OCI-M1 (cell line): ENCODE results near the gene SLAIN1.
"Not testable (repeated sequence)": the region's sequence is repeated elsewhere in the genome, so short reads cannot be mapped to it uniquely, and the experiment has no call there.

Source experiments
- DNase-seq: peaks from one replicate; lab custom pipeline; 2025; lab: John Stamatoyannopoulos, UW

The SLAIN1 gene

DNA sequence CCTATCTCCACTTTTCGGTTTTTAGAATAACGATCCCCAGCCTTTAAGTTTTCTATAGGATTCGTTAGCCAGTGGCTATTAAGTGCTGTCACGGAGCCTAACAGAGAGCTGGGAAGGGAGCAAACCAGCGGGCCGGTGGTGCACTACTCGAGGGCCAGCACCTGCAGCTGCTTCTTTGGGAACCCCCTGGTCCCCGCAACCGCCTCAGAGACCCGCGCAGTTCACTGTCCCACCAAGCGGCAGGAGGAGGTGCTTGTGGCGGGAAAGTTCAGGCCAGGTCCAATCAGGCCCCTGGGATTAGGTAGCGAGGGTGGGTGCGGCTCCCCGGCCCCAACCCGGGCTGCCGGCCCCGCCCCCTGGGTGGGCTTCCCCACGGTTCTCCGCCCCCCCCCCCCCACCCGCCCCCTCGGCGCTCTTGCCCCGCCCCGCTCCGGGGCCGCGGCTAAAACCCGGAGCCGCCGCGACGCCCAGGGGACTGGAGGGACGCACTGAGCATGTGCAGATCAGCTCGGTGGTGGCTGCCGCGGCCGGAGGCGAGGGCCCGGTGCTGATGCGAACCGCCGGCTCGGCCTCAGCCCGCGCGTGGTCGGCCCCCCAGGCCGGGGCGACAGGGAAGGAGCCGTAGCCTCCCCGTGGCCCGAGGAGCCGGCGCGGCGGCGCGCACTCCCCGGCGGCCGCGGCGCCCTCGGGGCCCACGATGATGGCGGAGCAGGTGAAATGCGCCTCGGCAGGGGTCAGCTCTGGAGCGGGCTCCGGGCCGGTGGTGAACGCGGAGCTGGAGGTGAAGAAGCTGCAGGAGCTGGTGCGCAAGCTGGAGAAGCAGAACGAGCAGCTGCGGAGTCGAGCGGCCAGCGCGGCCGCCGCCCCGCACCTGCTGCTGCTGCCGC lies at the start of gene SLAIN1:
TSS of gene SLAIN1 (plus strand) at position 471 of the 887 bp plus-strand sequence. CDS start at position 698, 227 bp downstream.
- DNase-seq: peak; percentile 86

DNA sequence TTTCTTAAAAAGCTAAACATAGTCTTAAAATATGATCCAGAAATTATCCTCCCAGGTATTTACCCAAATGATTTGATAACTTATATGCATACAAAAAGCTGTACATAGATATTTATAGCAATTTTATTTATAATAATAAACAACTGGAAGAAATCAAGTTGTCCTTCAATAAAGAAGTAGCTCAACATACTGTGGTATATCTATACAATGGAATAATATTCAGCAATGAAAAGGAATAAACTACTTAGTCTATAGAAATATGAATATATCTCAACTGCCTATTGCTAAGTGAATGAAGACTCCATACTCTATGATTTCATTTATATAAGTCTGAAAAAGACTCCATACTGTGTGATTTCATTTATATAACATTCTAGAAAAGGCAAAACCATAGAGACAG lies 47.1 kb upstream of the SLAIN1 start:
- DNase-seq: no peak

DNA sequence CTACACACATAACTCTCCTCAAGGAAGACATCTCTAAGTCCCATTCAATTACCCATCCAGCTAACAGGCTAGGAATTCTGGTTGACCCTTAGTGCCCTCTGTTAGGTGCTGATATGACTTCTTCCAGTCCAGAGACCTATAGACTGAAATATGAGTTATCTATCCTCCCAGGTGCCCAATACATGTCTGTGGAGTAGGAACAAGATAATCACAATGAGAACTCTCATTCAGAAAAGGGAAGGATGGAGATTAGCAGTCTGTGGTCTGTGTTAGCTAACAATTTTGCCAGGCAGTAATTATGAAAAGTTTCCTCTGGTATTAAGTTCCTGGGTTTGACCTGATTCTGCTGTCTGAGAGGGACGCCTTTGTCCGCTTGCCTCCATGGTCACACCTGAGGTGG lies 44.2 kb upstream of the SLAIN1 start:
- peak; percentile 66 for DNase-seq

DNA sequence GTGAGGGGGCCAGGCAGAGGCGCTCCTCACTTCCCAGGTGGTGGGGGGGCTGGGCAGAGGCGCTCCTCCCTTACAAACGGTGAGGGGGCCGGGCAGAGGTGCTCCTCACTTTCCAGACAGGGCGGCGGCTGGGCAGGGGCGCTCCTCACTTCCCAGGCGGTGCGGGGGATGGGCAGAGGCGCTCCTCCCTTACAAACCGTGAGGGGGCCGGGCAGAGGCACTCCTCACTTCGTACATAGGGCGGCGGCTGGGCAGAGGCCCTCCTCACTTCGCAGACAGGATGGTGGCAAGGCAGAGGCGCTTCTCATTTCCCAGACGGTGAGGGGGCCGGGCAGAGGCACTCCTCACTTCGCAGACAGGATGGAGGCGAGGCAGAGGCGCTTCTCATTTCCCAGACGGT lies 37.5 kb upstream of the SLAIN1 start:
- DNase-seq: not testable (repeated sequence)

DNA sequence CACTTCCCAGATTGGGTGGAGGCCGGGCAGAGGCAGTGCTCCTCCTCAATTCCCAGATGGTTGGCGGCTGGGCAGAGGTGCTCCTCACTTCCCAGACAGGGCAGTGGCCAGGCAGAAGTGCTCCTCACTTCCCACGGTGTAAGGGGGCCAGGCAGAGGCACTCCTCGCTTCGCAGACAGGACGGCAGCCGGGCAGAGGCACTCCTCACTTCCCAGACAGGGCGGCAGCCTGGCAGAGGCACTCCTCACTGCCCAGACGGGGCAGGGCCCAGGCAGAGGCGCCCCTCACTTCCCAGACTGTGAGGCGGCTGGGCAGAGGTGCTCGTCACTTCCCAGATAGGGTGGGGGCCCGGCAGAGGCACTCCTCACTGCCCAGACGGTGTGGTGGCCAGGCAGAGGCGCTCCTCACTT lies 36.6 kb upstream of the SLAIN1 start:
- DNase-seq: no peak

DNA sequence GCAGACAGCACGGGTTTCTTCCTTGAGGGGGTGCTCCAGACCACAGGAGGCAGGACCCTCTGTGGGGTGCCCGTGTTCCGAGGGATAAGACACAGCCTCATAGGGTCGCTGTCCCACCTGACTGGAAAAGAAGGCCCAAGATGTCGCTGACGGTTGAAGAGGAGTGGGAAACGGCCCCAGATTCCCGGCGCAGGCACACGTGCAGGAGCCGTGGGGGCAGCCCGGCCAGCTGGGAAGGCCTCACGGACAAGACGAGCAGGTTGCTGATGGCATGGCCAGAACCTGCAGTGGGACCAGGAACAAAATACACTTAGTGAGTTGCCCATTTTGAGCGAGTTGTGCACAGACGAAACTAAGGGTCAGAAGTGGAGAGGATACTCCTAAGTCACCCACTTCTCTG lies 35.2 kb upstream of the SLAIN1 start:
- not testable (repeated sequence) for DNase-seq

DNA sequence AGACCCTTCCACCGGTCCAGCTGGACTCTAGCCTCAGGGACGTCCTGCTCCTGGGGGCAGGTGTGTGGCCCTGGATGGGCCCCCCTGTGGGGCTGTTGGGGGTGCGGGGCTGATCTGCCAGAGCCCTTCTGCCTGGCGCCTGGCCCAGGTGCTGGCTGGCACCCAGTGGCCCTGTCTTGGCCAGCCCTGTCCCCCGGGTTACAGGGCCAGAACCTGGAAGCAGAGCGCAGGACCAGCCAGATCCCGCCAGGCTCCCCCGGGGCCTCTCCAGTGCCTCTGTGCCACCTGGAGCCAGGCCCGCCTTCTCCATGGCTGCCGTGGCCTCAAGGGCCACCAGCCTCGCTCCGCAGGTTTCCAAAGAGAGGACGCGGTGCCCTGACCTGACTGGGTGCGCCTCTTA lies 34.7 kb upstream of the SLAIN1 start:
- not testable (repeated sequence) for DNase-seq

DNA sequence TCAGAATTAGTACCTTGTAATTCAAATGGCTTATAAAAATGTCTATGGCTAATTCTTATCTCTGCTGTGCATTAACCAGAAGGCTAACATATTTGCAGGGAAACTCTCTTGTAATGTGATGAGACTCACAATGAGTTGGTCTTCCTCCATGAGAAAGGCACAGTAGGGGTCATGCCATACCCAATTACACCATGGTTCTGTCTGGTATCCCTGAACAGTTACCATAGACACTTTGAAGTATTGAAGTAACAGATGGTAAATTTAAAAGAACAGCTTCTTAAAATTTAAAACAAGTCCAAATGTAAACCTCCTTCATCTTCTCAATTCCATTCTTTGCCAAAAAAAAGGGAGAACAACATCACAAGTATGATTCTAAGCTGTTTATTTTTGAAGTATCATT lies 22.6 kb upstream of the SLAIN1 start:
- DNase-seq: no peak

DNA sequence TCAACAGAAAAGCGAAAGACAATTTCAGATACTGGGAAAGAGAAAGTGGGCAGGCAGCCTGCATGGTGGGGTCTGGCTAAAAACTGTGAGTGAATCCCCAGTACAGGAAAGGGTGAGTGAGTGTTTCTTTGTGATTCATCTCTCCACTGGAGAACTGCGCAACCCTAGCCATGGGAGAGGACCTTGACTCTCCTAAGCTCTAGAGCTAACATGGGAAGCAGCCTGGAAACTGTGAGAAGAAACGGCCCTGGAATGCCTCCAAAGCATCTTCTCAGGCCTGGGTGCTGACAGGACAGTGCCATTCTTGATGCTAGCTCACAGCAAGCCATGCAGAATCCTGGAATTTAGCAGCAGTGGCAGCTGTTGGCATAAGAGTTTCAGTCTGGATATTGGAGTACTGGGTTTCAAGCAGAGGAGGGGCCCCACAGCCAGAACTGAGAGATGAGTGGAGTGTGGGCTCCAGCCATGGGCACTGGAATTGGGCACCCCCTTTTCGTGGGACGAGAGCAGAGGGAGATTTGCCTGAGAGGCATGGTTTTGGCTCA lies 18.7 kb upstream of the SLAIN1 start:
- DNase-seq: no peak

DNA sequence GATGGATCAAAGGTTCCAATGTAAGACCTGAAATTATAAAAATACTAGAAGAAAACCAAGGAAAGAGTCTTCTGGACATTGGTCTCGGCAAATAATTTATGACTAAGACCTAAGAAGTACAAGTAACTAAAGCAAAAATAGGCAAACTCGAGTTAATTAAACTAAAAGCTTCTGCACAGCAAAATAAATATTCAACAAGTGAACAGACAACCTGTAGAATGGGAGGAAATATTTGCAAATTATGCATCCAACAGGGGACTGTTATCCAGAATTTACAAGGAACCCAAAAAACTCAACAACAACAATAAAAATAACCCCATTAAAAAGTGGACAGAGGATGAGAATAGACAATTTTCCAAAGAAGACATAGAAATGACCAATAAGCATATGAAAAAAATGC lies 9.7 kb upstream of the SLAIN1 start:
- no peak for DNase-seq

DNA sequence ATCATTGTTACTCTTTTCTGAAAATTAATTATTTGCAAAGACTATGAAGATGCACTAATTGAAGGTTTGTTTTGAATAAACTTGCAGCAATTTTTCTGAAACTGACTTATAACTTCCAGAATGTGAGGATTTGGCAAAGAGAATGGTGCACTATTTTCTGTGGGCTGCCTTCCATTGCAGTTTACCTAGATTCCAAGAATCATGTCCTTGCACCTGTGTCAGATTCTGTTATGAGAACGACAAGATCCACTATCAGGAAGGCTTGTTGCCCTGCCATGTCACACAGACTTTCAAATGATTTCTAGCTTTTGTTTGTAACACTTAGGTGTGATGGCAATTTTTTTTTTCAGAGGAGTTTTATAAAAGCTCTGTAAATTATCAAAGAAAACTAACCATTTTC lies 5.6 kb upstream of the SLAIN1 start:
- no peak for DNase-seq

DNA sequence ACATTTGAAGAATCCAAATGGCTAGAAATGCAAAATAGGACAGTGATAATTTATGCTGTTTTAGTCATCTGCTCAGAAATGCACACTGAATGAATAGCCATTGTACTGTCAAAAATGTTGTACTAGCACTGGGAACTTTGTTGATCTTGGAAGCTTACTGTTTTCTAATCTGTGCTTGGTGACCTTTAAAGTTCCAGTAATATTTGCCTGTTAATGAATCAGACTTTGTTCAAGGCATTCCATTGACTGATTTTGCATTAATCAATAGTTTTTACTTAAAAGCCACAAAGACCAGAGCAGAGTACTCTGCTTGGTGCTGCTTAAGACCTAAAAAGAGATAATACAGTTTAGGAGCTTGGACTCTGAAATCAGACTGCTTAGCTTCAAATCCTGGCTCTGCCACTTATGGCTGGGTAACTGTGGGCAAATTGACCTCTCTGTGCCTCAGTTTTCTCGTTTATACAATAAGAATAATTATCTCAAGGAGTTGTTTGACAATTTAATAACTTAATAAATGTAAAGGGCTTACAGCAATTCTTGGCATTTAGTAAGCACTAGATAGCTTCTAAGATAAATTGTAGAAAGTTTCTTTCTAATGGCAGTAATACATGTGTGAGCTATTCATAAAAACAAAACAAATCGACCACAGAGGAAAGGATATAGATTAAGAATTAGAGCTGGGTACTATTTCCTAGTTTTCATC lies 4.6 kb upstream of the SLAIN1 start:
- DNase-seq: no peak

DNA sequence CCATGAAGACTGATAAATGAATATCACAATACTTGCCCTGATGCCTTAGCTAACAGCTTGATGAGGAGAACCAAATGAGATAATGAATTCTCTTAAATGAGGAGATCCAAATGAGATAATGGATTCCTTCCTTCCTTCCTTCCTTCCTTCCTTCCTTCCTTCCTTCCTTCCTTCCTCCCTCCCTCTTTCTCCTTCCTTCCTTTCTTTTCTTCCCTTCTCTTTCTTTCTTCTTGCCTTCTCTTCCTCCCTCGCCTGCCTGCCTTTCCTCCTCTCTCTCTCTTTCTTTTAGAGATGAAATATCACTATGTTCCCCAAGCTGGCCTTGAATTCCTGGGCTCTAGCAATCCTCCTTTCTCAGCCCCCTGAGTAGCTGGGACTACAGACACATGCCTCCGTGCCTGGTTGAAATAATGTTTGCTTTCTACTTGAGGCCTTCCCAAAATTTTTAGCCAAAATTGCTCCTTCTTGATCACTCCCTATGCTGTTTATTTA lies 4.0 kb upstream of the SLAIN1 start:
- no peak for DNase-seq

DNA sequence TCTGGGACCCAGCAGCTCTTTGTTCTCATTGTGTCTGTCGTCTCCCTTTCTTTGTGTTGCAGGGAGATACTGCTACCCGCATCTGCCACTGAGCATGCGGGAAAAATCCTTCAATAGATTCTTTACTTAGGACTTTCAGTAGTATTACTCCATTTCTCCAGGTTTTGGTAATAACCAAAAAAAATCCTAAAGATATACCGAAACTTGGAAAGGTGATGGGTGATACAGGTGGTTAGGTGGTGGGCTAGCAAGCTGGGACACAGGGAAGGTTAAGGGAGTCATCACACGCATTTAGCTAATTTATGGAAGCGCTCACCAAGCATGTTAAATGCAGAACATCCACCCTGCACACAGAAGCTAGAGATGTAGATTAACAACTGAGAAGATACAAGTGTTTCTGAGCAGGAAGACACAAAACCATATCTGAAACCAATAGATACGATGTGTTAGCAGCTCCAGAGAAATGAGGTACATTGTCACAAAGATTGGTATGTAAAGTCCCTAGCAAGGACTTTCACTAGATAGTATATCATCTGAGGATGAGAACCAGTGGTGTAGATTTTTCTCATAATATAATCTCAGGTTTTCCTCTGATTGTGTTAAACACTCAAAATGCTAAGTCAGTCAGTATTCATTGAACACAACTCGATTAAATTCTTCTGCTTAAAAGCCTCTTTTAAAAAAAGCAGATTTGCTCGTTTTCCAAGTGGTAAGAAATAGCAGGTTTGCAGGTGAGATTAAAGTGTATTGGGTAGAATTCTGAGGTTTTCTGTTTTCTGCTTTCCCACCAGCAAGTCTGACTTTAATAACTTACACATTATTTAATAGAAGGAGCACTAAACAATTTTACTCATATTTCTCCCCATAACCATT lies 1.2 kb upstream of the SLAIN1 start:
- DNase-seq: peak; percentile 71

DNA sequence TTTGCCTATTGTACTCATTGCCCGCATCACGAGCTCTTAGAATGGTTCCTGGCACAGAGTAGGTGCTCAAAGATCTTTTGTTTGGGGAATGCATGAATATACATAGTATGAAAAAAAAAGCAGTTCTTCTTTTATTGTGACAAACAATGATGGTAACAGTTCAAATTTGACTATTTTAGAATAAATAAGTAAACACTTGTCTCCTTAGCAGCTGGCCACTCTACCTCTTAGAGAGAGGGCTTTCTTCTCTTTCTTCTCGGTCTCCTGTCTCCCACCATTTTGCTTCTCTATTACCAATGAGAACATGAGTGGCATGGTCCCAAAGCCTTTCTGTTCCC lies 639 bp upstream of the SLAIN1 start:
- DNase-seq: no peak

DNA sequence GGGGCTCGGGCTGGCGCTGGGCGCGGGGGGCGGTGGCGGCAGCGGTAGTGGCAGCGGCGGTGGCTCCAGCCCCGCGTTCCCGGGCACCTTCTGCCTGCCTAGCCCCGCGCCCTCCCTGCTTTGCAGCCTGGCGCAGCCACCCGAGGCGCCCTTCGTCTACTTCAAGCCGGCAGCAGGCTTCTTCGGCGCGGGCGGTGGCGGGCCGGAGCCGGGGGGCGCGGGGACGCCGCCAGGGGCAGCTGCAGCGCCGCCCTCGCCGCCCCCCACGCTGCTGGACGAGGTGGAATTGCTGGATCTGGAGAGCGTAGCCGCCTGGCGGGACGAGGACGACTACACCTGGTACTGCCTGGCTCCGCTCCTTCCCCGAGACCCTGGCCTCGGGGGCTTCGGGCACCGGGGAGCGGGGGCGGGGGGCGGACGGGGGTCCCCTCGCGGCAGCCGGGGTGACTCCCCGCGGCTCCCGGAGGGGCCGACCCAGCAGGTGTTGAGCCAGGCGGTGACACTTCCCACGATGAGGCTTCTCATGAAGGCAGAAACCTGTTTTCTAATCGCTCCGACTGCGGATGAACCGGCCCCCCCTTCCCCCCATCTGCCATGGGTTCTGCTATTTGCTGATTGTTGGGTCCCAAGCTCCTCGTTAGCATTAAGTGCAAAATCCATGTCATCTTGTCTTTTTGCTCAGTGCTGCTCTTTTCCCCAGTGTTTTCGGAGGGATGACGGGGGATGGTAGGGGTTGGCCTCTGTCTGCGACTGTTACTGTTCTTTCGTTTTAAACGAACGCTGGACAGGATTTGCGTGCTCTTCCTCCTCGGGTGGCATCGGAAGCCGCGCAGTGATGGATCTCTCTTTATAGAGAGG lies 943 bp downstream of the SLAIN1 start:
- DNase-seq: peak; percentile 72

DNA sequence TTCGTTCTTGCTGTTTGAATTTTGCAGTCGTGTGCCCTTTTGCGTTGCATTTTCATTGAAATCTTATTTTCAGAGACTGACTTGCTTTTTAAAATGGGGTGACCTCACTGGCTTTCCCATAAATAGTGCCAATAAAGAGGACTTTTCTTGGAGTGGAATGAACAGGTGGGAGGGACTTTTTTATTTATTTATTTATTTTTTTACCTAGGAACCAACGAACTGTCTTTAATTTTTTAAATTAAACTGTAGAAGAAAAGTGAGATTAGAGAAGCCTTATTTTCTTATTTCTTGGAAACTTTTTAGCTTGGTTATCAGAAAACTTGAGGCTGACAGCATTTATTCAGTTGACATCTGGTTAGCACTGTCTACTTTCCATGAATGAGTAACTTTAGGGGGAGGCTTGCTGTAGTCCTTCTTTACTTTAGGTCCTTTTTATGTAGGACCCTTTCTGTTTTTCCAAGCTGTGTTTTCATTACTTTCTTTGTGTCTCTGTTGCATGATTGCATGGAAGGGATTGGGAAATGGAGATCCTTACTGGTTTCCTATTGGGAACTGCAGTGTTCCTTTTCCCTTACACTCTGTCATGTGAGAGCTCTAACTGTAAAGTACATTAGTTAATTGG lies 1.7 kb downstream of the SLAIN1 start:
- DNase-seq: peak; percentile 31

DNA sequence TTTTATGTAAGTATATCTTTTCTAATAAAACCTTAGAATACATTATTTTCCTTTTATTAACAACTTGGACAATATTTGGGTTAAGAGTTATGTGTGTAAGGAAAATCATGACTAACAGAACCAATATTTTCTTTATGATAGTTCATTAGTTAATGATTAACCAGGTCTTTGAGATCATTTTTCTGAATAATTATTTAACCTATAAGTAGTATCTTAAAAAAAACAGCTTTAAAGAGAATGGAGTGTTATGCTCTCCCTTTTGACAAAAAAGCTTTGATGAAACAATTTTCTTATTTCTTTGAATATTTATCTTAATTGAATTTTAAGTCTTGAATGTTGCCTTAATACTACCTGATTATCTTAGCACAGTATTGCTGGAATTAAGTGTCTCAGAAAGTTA lies 3.8 kb downstream of the SLAIN1 start:
- no peak for DNase-seq

DNA sequence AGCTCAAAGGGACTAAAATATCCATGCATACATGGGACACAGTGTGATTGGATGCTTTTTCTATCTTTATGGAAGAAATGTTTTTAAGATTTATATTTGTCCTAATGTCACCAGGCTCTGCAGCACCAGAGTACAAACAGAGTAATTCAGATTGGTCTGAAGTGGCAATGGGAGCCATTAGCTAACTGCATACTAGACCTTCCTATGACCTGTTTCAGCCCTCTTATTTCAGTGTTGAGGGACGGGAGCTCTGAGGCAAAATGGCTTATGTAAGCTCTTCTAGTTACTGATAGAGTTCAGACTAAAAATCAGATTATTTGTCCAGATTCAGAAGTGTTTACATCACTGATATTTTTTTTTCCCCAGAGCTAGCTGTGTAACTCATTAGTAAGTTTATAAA lies 4.9 kb downstream of the SLAIN1 start:
- no peak for DNase-seq

DNA sequence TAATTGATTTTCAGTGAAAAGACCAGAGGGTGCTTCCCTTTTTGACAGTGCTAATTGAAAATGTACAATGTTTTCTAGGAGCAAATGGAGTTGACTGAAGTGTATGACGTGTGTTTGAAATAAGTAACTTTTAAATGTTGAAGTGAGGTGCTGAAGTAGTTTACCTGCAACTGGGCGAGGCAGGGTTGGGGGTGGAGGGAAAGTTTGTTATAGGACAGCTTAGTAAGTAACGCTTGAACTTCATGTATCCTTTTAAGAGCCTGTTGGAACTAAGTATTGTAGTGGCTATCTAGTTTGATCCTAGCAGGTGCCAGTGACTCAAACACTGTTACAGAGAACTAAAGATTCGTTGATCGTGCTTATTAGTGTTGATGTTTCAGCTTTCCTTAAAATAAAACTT lies 5.9 kb downstream of the SLAIN1 start:
- DNase-seq: no peak
